PFSK-1 (cell line): Measurements from ENCODE around the gene FAM53B.

Experiments
- FOXP2 ChIP-seq: optimal IDR thresholded peaks from 2 replicates; pipeline ENCODE3; 2011; ENCODE audit warnings: borderline replicate concordance, control low read depth, inconsistent platforms; ENCODE audit not compliant: insufficient read depth; ENCODE audit errors: extremely low read length, extremely low read depth
- POLR2AphosphoS5 ChIP-seq: IDR thresholded peaks from 2 replicates; pipeline ENCODE4 v1.6.1; 2012; ENCODE audit warnings: low read depth, mild to moderate bottlenecking, control low read depth, low read length, moderate library complexity
- REST ChIP-seq, 2 experiments: IDR thresholded peaks; 2 replicates each; pipeline versions ENCODE4 v1.6.1 to v1.8.0; 2011 to 2012; ENCODE audit warnings: low read depth in 2 of 2, low read length in 2 of 2, control low read depth in 1 of 2, inconsistent platforms in 1 of 2, mild to moderate bottlenecking in 1 of 2, moderate library complexity in 1 of 2; ENCODE audit not compliant: insufficient read depth in 1 of 2
- SIN3A ChIP-seq: IDR thresholded peaks from 2 replicates; pipeline ENCODE4 v1.6.1; 2012; ENCODE audit warnings: mild to moderate bottlenecking, low read length, moderate library complexity, borderline replicate concordance; ENCODE audit not compliant: insufficient read depth
- TAF1 ChIP-seq: IDR thresholded peaks from 2 replicates; pipeline ENCODE4 v1.6.1; 2012; ENCODE audit warnings: low read length, control low read depth, borderline replicate concordance; ENCODE audit not compliant: insufficient read depth

GRCh38 chr10:124663766-124664360 lies 80.3 kb downstream of the FAM53B start:
- no peak for TF ChIP-seq POLR2AphosphoS5
- no peak for TF ChIP-seq TAF1
- TF ChIP-seq SIN3A: no peak
- no peak for TF ChIP-seq REST (IDR thresholded peaks at IDR 0.05; ENCODE audit: insufficient read depth in 1 of 2, low read depth in 2 of 2, low read length in 2 of 2)
- TF ChIP-seq FOXP2: no peak
